Dendritic cell treated with granulocyte-macrophage colony-stimulating factor and Interleukin-4, amounts not matched to agents 40 ng/mL and 50 ng/mL, for 4 days (primary cell): ENCODE results near the gene CNNM3.
"Not testable (repeated sequence)": the region's sequence is repeated elsewhere in the genome, so short reads cannot be mapped to it uniquely, and the experiment has no call there.

Source experiments
- H3K27ac Mint-ChIP-seq: one replicate; pipeline ENCODE4 v1.8.0; 2022; ENCODE audit warnings: mild to moderate bottlenecking, mixed read lengths
- H3K27me3 Mint-ChIP-seq: one replicate; pipeline ENCODE4 v1.8.0; 2022; ENCODE audit warnings: mild to moderate bottlenecking, mixed read lengths
- H3K36me3 Mint-ChIP-seq: one replicate; pipeline ENCODE4 v1.8.0; 2022; ENCODE audit warnings: low read depth, mixed read lengths
- H3K4me1 Mint-ChIP-seq: one replicate; pipeline ENCODE4 v1.8.0; 2022; ENCODE audit warnings: low read depth, mixed read lengths
- H3K4me3 Mint-ChIP-seq: one replicate; pipeline ENCODE4 v1.8.0; 2022; ENCODE audit warnings: mild to moderate bottlenecking, moderate library complexity, mixed read lengths
- H3K9me3 Mint-ChIP-seq: one replicate; pipeline ENCODE4 v1.8.0; 2022; ENCODE audit warnings: mixed read lengths
- intact Hi-C: fragments of 100-400 bp; cut with micrococcal nuclease; formaldehyde crosslinking; loops from one replicate; pipeline ENCODE4 v1.15.0; 2022

Gene CNNM3

DNA sequence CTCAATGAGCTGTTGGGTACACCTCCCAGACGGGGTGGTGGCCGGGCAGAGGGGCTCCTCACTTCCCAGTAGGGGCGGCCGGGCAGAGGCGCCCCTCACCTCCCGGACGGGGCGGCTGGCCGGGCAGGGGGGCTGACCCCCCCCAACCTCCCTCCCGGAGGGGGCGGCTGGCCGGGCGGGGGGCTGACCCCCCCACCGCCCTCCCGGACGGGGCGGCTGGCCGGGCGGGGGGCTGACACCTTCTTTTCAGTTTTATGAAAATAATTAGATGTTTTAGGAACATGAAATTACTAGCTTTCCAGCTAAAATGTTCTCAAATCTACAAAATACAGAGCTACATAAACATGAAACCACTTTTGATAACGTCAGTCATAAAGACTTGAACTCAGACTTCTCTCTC is 10.1 kb upstream of the CNNM3 start:
- H3K4me3 Mint-ChIP-seq, H3K4me1 Mint-ChIP-seq, H3K9me3 Mint-ChIP-seq, H3K27me3 Mint-ChIP-seq, H3K27ac Mint-ChIP-seq: not testable (repeated sequence)
- intact Hi-C loops = loop anchor here (10.0 kb wide), 1 partner anchor 201 kb away; no protein-coding TSS in a partner anchor
- peaks cover 41% of the 10 kb centered on the region for H3K36me3 Mint-ChIP-seq

DNA sequence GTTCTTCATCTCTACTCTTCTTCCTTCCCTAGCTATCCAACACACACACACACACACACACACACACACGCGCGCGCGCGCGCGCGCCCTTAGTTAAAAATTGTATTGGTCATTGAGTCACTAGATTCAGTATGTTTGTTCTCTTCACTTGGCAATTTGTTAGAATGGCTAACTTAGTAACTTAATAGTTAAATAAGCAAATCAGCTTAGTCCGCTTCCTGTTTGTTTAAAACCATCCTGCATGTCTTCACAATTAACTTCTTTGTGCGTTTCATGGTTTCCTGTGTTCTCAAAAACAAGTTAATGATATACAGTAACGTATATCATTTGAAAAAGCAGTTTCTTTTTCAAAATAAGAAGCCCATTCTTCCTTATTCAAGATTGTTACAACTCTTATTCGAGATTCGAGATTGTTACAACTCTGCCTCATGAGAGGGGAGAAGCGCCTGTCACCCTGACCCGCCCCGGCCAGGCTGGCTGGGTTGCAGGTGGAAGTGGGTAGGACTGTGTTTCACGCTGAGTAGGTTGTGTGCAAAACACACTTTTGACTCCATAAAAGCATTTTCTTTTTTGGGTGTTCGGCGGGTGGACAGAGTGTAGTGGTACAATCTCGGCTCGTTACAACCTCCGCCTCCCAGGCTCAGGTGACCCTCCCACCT is 9.5 kb upstream of the CNNM3 start:
- intact Hi-C loops = loop anchor here (10.0 kb wide), 1 partner anchor 202 kb away; no protein-coding TSS in a partner anchor
- Mint-ChIP-seq H3K36me3 (peaks cover 45% of the 10 kb centered on the region), H3K4me3 (no peak overlapping the region)

DNA sequence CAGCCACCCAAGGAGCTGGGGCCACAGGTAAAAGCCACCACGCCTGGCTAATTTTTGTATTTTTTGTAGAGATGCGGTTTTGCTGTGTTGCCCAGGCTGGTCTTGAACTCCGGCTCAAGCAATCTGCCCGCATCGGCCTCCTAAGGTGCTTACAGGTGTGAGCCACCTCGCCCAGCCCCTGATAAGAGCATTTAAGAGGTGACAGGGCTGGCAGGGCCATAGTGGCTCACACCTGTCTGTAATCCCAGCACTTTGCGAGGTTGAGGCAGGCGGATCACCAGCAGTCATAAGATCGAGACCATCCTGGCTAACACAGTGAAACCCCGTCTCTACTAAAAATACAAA is 9.0 kb upstream of the CNNM3 start:
- Mint-ChIP-seq H3K4me1 (no peaks in the 10 kb centered on the region), H3K4me3 (no peak overlapping the region), H3K27me3 (no peaks in the 10 kb centered on the region), H3K9me3 (no peaks in the 10 kb centered on the region), H3K27ac (no peak overlapping the region), H3K36me3 (peaks cover 46% of the 10 kb centered on the region)
- intact Hi-C loops = loop anchor here (10.0 kb wide), 1 partner anchor 202 kb away; no protein-coding TSS in a partner anchor

More for the DNA sequence above, 9.5 kb upstream of the CNNM3 start:
- no peaks in the 10 kb centered on the region for H3K9me3 Mint-ChIP-seq
- no peaks in the 10 kb centered on the region for H3K4me1 Mint-ChIP-seq
- no peaks in the 10 kb centered on the region for H3K27me3 Mint-ChIP-seq
- H3K27ac Mint-ChIP-seq = no peak overlapping the region

DNA sequence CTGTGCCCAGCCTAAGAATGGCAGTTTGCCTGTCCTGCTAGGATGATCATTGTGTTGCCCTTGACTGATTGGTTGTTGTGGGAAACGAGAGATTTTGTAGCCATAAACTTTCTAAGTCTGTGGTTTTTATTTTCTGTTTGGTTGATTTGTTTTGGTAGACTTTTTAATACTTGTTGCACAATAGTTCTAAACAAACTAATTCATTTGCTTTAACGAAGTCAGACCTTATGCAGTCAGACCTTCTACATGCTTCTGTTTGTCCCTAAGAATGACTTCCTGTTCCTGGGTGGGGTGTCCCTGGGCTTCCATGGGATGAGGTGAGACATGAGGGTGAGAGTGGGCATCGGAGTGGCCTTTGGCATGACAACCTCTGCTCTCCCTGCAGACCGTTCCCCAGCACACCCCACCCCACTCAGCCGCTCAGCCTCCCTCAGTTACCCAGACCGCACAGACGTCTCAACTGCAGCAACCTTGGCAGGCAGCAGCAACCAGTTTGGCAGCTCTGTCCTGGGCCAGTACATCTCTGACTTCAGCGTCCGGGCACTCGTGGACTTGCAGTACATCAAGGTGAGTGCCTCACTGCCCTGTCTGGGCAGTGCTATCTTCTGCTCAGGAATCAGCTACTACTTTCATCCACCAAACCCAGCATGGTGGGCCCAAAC is 7.8 kb upstream of the CNNM3 start:
- Mint-ChIP-seq H3K27ac (no peak overlapping the region), H3K27me3 (no peaks in the 10 kb centered on the region), H3K4me3 (no peak overlapping the region), H3K4me1 (no peaks in the 10 kb centered on the region), H3K9me3 (no peaks in the 10 kb centered on the region), H3K36me3 (peaks cover 56% of the 10 kb centered on the region)
- intact Hi-C loops = loop anchor here (10.0 kb wide), 1 partner anchor 204 kb away; no protein-coding TSS in a partner anchor

DNA sequence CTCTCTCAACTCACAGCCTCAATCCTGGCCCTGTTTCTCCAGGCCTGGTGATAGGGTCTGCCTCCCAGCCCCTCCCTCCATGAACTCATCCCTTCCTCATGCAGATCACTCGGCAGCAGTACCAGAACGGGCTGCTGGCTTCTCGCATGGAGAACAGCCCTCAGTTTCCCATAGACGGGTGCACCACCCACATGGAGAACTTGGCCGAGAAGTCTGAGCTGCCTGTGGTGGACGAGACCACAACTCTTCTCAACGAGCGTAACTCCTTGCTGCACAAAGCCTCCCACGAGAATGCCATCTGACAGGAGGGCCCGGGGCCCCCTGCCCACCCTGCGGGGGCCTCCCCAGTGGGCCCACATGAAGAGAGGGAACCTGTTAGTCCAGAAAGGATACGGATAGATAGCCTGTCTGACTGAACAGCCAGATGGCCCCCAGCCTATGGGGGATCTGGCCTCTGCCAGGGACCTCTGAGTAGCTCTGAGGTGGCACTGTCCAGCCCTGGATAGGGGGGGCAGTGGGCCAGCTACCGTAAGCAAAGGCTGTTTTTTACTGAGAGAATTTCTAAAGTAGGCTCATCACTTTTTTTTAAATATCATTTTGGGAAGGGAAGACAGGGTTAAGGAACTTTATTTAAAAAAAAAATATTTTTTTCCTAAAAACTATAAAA is 6.7 kb upstream of the CNNM3 start:
- no peaks in the 10 kb centered on the region for H3K27me3 Mint-ChIP-seq
- H3K27ac Mint-ChIP-seq = no peak overlapping the region
- H3K4me3 Mint-ChIP-seq = no peak overlapping the region
- no peaks in the 10 kb centered on the region for H3K9me3 Mint-ChIP-seq
- intact Hi-C loops = loop anchor here (10.0 kb wide), 1 partner anchor 205 kb away; no protein-coding TSS in a partner anchor
- H3K4me1 Mint-ChIP-seq = no peaks in the 10 kb centered on the region
- H3K36me3 Mint-ChIP-seq = peaks cover 56% of the 10 kb centered on the region

DNA sequence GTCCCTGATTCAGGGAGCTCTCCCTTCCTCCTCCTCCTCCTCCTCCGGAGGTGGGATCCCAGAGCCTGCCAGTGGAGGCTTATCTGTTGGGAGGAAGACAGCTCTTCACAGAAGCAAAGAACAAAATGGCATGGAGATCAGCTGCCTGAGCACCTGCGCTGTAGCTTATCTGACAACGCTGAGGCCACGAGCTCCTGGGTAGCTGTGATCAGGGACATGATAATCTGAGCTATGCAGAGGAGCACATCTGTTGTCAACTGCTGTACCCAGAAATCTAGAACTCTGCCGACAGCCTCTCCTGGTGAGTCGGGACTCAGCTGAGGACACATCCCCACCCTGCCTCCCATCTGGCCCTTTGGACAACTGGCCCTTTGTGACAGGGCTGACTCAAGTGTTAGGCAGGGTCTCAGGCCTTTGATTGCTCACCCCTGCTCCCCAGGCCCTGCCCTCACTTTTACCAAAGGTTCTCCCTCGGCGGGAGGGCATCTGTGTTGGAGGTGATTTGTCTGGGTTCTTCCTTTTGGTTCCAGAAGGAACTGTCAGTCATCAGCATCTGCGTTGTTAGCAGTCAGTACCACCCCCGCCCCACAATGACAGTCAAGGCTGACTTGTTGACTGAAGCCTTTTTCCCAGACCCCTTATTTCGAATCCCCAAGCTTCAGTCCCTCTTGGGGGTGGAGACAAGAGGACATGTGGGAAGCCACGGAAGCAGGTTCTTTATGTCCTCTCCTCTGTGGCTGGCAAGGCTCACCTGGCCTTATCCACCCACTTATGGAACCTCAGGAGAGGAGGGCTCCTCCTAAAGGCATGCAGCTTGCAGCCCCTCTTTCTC is 5.9 kb upstream of the CNNM3 start:
- intact Hi-C loops = loop anchor here (10.0 kb wide), 1 partner anchor 205 kb away; no protein-coding TSS in a partner anchor
- H3K27ac Mint-ChIP-seq = no peak overlapping the region
- H3K4me1 Mint-ChIP-seq = peaks cover 4% of the 10 kb centered on the region
- H3K27me3 Mint-ChIP-seq = no peaks in the 10 kb centered on the region
- H3K4me3 Mint-ChIP-seq = no peak overlapping the region
- no peaks in the 10 kb centered on the region for H3K9me3 Mint-ChIP-seq
- H3K36me3 Mint-ChIP-seq = peaks cover 56% of the 10 kb centered on the region

DNA sequence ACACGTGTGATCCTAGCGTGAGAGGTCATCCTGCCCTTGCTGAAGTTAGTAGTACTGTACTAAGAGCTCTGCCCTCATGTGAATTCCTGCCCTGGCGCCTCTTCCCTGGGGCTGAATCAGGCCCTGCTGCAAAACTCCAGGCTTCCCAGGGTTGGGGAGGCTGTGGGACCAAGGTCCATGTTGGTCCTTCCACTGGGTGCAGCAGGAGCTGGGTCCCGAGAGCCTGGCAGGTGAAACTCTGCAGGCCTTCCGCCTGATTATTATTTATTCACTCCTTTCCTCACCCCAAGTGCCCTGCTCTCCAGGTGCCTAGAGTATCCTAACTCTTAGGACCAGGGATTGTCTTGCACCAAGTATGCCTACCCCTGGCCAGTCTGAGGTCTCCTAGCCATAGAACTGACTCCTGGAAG is 5.3 kb upstream of the CNNM3 start:
- Mint-ChIP-seq H3K9me3 (no peaks in the 10 kb centered on the region), H3K27me3 (no peaks in the 10 kb centered on the region), H3K27ac (no peak overlapping the region), H3K36me3 (peaks cover 56% of the 10 kb centered on the region), H3K4me1 (peaks cover 8% of the 10 kb centered on the region), H3K4me3 (no peak overlapping the region)
- intact Hi-C loops = no loop called here

DNA sequence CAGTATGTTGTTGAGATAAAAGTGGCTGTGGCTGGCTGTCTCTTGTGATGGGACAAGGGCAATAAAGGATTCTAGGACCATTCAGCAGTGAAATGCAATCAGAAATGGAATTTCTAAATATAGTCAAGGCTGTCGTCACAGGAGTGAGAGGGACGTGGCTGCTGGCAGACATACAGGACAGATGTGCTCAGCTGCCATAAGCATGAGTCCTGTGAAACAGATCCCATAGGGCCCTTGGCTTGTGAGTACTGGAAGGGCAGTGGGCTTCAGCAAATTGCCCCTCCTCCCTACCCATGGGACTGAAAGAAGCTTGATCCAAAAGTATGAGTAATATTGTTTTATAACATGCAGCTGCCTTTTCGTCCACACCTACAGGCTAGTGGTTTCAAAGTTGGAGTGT is 4.2 kb upstream of the CNNM3 start:
- no peak overlapping the region for H3K27ac Mint-ChIP-seq
- H3K9me3 Mint-ChIP-seq = no peaks in the 10 kb centered on the region
- peaks cover 8% of the 10 kb centered on the region for H3K4me1 Mint-ChIP-seq
- no peak overlapping the region for H3K4me3 Mint-ChIP-seq
- no peaks in the 10 kb centered on the region for H3K27me3 Mint-ChIP-seq
- intact Hi-C loops = no loop called here
- peaks cover 47% of the 10 kb centered on the region for H3K36me3 Mint-ChIP-seq

DNA sequence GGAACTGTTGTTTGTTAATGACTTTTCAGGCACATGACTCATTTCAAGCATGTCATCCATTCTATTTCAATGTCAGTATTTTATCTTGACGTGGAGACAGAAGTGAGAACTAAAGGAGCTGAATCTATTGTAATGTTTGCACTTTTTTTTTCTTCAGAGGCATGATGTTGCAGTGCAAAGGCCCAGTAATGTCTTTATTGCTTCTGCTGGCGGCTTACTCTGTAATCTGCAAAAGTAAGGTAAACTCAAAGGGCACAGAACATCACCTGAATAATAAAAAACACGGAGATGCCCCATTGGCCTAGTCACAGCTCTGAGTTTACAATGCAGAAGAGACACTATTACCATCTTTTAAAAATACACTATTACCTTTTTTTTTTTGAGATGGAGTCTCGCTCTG is 2.4 kb upstream of the CNNM3 start:
- no peaks in the 10 kb centered on the region for H3K9me3 Mint-ChIP-seq
- H3K4me1 Mint-ChIP-seq = peaks cover 24% of the 10 kb centered on the region
- no peak overlapping the region for H3K4me3 Mint-ChIP-seq
- H3K27me3 Mint-ChIP-seq = peaks cover 4% of the 10 kb centered on the region
- intact Hi-C loops = no loop called here
- H3K36me3 Mint-ChIP-seq = peaks cover 48% of the 10 kb centered on the region
- H3K27ac Mint-ChIP-seq = no peak overlapping the region

DNA sequence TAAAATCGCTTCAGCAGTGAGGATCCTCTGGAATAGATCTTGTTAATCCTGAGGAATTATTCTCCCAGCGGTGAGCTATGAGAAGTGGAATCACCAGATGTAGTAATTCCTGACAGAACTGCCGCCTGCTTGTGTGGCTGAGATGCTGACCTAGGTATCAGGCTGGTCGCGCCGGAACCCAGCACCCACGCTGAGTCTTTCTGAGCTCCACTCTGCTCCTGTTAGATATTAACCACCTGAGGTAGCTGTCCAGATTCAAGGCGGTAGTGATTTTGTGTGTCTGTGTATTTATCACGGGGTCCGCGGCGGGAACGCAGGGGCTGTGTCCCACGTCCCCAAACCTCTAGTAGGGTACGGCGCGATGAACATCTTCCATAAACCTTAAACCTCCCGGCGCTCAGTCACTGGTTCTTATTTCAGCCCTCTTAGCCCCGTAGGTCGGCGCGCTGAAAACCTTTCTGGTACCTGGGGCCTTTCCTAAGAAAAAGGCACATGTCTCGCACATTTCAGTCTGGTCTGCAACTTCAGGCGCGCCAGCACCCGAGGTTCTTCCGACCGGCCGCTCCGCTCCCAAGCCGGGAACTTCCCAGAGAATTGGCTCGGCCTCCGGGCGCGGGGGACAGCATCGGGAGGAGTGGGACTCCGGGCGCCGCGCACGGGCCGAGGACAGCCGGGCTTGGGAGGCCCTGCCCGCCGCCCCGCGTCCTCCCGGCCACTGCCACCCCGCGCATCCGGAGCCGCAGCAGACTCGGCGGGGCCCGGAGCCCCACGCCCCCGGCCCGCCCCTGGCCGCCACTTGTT is 542 bp upstream of the CNNM3 start:
- intact Hi-C loops = loop anchor here (5.0 kb wide), 1 partner anchor 53 kb away; the partner anchor contains the start of gene CNNM4
- Mint-ChIP-seq H3K9me3 (no peaks in the 10 kb centered on the region), H3K4me3 (peak overlapping the region; percentile 81), H3K36me3 (peaks cover 47% of the 10 kb centered on the region), H3K27ac (peak overlapping the region; percentile 81), H3K27me3 (peaks cover 4% of the 10 kb centered on the region), H3K4me1 (peaks cover 43% of the 10 kb centered on the region)

DNA sequence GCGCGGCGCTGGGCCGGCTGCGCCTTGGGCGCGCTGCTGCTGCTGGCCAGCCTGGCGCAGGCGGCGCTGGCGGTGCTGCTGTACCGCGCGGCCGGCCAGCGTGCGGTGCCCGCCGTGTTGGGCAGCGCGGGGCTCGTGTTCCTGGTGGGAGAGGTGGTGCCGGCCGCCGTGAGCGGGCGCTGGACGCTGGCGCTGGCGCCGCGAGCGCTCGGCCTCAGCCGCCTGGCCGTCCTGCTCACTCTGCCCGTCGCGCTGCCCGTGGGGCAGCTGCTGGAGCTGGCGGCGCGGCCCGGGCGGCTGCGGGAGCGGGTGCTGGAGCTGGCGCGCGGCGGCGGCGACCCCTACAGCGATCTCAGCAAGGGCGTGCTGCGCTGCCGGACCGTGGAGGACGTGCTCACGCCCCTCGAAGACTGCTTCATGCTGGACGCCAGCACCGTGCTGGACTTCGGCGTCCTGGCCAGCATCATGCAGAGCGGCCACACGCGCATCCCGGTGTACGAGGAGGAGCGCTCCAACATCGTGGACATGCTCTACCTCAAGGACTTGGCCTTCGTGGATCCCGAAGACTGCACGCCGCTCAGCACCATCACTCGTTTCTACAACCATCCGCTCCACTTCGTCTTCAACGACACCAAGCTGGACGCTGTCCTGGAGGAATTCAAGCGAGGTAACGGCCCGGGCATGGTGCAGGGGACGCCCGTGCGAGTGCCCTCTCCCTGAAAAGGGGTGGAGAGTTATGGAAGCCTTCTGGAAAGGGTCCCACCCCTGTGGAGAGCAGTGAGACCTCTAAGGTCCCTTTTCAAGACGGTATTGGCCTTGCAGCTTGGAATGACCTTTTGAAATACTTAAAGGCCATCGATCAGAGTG is 1.0 kb downstream of the CNNM3 start:
- H3K27ac Mint-ChIP-seq = no peak overlapping the region

DNA sequence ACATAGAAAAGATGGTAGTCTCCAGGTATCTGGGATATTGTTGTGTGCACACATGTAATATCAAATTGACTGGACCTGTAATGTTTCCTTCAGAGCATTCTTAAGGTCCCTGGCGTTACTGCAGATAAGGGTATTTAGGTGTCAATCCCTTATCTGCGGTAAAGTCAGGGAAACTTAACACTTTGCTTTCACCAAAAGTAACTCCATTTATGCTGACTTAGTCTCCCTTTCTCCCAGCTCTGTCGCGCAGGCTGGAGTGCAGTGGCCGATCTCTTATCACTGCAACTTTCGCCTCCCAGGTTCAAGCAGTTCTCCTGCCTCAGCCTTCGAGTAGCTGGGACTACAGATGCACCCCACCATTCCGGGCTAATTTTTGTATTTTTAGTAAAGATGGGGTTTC is 1.8 kb downstream of the CNNM3 start:
- peaks cover 4% of the 10 kb centered on the region for H3K27me3 Mint-ChIP-seq
- H3K36me3 Mint-ChIP-seq = peaks cover 32% of the 10 kb centered on the region
- intact Hi-C loops = loop anchor here (5.0 kb wide), 1 partner anchor 56 kb away; the partner anchor contains the start of gene CNNM4
- H3K27ac Mint-ChIP-seq = no peak overlapping the region
- peaks cover 50% of the 10 kb centered on the region for H3K4me1 Mint-ChIP-seq
- H3K9me3 Mint-ChIP-seq = no peaks in the 10 kb centered on the region
- peak overlapping the region; percentile 69 for H3K4me3 Mint-ChIP-seq

More for the DNA sequence above, 1.0 kb downstream of the CNNM3 start:
- Mint-ChIP-seq H3K9me3 (no peaks in the 10 kb centered on the region), H3K4me1 (peaks cover 50% of the 10 kb centered on the region), H3K36me3 (peaks cover 40% of the 10 kb centered on the region), H3K27me3 (peaks cover 4% of the 10 kb centered on the region), H3K4me3 (peak overlapping the region; percentile 69)
- intact Hi-C loops = loop anchor here (5.0 kb wide), 1 partner anchor 55 kb away; the partner anchor contains the start of gene CNNM4
